NCI-H69 (cell line): ENCODE results near the gene BCAM.
"Not testable (repeated sequence)": the region's sequence is repeated elsewhere in the genome, so short reads cannot be mapped to it uniquely, and the experiment has no call there.

Source experiments
- DNase-seq: peaks from one replicate; lab custom pipeline; 2025; lab: John Stamatoyannopoulos, UW

BCAM gene

DNA sequence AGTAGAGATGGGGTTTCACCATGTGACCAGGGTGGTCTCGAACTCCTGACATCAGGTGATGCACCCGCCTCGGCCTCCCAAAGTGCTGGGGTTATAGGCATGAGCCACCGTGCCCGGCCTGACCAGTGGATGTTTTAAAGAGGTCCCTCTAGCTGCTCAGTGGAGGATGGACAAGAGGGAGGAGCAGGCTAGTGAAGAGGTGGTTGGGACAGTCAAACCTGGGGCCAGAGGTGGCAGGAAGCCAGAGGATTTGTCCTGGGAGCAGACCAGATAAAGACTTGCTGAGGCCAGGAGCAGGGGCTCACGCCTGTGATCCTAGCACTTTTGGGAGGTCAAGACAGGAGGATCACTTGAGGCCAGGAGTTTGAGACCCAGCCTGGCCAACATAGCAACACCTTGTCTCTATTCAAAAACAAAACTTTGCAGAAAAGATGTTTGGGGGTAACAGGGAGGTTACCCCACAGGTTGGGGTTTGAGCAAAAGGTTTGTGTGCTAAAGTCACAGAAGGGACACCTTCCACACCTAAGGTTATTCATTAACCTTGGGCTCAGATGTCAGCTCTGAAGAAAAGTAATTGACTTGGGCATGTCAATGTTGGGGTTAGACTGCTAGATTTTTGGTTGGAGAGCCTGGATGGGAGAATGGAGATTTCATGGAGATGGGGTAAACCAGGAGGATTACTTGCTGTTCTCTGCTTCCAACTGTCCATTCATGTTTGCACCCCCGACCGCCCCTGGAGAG is 9.0 kb downstream of the BCAM start:
- DNase-seq: no peak

DNA sequence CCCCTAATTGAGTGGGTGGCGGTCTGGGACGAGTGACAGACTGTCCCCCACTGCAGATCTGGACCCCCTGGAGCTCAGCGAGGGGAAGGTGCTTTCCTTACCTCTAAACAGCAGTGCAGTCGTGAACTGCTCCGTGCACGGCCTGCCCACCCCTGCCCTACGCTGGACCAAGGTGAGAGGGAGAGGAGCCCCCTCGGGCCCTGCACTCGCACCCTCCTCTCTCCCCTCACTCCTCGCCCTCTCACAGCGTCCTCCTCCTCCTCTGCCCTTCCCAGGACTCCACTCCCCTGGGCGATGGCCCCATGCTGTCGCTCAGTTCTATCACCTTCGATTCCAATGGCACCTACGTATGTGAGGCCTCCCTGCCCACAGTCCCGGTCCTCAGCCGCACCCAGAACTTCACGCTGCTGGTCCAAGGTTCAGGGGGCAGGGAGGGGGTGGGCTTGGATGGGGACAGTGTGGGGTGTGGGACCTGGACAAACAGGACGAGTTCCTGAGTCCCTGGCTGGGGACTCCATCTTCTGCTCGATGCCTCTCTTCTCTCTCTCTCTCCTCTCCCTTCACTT is 9.6 kb downstream of the BCAM start:
- no peak for DNase-seq

DNA sequence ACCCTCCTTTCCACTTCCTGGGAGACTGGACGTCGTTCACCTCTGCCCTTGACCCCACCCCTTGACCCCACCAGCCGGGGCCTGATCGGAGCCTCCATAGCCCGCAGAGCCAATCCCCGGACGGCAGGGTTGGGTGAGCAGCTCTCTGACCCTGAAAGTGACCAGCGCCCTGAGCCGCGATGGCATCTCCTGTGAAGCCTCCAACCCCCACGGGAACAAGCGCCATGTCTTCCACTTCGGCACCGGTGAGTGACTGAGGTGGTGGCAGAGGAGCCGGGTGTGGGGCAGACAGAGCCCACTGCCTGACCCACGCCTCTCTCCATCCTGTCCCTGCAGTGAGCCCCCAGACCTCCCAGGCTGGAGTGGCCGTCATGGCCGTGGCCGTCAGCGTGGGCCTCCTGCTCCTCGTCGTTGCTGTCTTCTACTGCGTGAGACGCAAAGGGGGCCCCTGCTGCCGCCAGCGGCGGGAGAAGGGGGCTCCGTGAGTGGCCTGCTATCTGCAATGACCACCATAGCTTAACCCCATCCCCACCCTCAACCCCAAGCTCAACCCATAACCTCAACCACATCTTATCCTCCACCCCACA is 10.4 kb downstream of the BCAM start:
- DNase-seq: no peak

DNA sequence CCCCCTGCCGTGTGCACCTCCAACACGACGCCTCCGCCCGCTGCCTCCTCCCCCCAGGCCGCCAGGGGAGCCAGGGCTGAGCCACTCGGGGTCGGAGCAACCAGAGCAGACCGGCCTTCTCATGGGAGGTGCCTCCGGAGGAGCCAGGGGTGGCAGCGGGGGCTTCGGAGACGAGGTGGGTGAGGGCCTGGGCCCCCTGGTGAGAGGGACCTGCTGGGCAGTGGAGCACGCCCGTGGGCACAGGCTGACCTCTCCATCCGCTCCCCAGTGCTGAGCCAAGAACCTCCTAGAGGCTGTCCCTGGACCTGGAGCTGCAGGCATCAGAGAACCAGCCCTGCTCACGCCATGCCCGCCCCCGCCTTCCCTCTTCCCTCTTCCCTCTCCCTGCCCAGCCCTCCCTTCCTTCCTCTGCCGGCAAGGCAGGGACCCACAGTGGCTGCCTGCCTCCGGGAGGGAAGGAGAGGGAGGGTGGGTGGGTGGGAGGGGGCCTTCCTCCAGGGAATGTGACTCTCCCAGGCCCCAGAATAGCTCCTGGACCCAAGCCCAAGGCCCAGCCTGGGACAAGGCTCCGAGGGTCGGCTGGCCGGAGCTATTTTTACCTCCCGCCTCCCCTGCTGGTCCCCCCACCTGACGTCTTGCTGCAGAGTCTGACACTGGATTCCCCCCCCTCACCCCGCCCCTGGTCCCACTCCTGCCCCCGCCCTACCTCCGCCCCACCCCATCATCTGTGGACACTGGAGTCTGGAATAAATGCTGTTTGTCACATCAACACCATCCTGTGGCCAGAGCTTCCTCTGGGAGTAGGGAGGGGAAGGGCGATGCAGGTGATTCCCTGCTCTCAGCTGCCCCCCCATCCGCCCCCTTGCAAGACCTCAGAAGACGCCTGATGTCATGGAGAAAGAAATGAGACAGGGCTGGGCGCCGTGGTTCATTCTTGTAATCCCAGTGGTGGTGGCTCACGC is 12.0 kb downstream of the BCAM start:
- DNase-seq: no peak

DNA sequence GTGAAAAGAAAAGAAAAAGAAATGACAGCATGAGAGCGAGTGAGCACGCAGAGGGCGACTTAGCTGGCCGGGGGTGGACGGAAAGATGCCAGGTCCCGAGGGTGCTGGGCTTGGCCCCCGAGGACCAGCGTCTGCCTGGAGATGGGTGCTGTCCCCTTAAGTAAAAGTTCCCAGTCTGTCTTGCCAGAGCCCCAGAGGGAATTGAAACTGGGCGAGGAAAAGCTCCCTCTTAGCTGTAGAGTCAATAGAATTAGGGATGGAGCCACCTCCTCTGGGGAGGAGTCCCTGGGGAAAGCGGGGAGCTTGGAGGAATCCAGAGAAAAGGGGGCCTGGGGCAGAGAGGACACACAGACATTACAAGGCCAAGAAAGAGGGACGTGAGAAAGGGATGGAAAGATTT is 13.3 kb downstream of the BCAM start:
- DNase-seq: no peak

DNA sequence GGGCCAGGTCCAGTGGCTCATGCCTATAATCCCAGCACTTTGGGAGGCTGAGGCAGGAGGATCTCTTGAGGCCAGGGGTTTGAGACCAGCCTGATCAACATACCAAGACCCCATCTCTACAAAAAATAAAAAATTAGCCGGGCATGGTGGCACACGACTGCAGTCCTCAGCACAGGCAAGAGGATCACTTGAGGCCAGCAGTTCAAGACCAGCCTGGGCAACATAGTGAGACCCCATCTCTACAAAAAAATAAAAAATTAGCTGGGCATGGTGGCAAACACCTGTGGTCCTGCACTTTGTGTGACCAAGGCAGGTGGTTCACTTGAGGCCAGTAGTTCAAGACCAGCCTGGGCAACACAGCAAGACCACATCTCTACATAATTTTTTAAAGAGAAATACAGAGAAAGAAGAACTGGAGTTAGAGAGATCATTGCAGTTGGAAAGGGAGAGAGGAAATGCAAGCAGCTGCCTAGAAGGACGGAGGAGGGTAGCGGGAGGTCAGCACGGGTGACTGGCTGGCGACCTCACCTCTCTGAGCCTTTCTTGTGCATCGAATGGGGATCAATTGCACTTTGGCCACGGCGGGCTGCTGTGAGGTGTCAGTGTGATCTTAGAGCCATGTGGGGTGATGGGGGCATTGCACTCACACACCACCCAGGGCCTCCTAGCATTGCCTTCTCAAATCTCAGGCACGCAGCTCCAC is 13.9 kb downstream of the BCAM start:
- no peak for DNase-seq

DNA sequence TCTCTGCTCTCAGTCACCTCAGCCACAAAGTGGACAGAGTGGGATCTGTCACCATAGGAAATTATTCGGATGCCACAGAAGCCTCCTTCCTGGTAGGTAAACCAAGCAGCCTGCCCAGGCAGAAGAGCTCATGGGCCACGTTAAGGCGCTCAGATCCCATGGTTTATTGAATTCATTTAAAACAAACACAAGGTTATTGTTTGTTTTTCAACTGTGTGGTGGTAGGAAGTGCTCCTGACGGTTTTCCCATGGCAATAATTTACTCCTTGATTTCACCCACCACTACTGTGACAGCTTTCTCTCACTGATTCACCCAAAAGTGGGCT is 14.4 kb downstream of the BCAM start:
- no peak for DNase-seq

DNA sequence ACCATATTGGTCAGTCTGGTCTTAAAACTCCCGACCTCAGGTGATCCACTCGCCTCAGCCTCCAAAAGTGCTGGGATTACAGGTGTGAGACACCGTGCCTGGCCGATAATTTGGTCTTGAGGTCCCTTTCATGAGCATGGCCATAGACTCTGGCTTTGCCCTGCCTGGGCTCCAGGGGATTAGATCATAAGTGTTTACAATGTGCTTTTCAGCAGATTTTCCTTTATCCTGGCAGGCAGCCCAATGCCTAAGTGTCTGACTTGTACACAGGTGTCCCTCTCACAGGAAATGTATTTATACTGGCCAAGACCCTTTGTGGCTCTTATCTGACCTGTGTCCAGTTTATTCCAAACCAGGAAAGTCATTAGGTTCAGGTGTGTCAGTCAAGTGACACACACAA is 15.9 kb downstream of the BCAM start:
- DNase-seq: peak; percentile 80

DNA sequence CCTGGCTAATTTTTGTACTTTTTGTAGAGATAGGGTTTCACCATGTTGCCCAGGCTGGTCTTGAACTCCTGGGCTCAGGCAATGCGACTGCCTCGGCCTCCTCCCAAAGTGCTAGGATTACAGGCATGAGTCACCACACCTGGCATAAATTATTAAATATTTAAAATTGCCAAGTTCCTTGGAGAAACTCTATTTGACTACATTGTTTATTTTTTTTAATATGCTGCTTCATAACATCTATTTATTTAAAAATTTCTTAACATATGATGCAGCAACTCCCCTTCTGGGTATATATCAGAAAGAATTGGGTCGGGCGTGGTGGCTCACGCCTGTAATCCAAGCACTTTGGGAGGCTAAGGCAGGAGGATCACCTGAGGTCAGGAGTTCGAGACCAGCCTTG is 24.0 kb downstream of the BCAM start:
- not testable (repeated sequence) for DNase-seq

DNA sequence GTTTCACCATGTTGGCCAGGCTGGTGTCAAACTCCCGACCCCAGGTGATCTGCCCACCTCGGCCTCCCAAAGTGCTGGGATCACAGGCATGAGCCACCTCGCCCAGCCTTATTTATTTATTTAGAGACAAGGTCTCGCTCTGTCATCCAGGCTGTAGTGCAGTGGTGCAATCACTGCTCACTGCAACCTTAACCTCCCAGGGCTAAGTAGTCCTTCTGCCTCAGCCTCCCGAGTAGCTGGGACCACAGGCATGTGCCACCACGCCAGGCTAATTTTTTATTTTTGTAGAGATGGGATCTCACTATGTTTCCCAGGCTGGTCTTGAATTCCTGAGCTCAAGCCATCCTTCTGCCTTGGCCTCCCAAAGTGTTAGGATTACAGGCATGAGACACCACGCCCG is 25.5 kb downstream of the BCAM start:
- not testable (repeated sequence) for DNase-seq

DNA sequence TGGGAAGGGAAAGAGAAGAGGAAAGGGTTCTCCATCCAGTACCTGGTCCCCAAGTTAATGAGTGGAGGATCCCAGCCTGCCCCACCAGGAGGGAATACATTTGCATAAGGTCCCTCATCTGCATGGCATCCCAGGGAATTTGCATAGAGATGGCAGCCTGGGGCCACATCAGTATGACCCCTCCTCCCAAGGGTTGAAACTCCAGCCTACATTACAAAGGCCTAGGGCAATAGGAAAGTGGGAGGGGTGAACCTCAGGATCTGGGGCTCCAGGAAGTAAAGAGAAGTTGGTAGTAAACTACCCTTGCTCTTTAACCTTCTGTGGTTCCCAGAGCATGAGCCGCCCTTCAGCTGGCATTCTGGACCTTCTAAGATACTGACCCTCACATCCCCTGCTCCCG is 30.4 kb downstream of the BCAM start:
- DNase-seq: no peak

DNA sequence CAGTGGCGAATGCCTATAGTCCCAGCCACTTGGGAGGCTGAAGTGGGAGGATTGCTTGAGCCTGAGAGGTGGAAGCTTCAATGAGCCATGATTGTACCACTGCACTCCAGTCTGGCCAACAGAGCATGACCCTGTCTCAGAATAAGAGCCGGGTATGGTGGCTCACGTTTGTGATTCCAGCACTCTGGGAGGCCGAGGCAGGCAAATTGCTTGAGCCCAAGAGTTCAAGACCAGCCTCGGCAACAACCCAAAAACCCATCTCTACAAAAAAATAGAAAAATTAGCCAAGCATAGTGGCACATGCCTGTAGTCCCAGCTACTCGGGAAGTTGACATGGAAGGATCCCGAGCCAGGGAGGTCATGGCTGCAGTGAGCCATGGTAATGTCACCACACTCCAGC is 31.9 kb downstream of the BCAM start:
- no peak for DNase-seq

DNA sequence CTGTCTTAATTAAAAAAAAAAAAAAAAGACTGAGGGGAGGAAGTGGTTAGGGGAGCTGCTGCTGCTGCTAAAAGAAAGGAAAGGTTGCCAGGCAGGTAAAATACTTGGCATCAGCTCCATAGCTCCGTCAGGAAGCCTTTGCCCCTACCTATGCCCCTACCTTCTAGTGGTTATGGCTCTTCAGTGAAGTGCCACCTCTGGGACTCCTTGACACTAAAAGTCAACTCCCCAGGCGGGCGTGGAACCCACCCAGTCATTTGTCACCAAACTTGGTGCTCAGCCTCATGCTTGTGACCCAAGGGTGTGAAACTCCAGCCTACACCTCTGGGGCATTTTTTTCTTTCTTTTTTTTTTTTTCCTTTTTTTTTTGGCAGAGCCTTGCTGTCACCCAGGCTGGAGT is 32.3 kb downstream of the BCAM start:
- no peak for DNase-seq

DNA sequence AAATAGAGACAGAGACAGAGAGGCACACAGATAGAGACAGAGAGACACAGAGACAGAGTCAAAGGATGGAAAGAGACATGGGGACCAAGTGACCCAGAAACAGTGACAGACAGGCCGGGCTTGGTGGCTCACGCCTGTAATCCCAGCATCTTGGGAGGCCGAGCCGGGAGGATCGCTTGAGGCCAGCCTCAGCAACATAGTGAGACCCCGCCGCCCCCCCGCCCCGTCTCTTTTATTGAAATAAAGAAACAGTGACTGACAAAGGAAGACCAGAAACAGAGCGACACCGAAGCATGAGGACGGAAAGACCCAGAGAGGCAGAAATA is 36.3 kb downstream of the BCAM start:
- no peak for DNase-seq

DNA sequence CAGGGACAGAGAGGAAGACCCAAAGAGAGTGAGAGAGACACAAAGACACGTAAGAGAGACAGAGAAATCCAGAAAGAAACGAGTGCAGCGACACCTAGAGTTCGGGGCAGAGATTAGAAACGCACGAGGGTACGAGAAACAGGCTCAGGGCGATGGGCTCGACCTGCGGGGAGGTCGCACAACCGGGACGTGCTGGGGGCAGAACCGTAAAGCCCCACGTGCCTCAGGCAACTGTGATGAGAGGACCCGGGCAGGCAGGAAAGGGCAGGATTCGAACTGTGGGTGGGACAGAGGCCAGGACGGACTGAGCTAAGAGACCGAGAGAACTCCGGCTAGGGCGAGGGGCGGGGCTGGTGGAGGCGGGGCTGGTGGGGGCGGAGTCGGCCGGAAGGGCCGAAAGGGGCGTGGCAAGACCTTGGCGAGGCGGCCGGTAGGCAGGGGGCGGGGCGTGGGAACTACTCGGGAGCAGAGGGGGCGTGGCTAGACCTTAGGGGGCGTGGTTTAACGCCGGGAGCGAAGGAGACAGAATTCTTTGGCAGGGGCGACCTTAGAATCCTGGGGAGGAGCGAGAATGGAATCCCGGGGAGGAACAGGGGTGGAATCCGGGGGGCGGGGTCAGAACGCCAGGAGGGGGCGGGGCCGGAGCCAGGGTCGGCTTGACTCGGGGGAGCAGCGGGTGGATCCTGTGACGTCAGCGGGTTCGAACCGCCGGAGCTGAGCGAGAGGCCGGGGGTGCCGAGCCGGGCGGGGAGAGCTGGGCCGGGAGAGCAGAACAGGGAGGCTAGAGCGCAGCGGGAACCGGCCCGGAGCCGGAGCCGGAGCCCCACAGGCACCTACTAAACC is 36.9 kb downstream of the BCAM start, which contains the start of gene NECTIN2:
TSS of gene NECTIN2 (plus strand) at position 686 of the 843 bp plus-strand sequence. CDS start 229 bp downstream, outside the sequence.
- peak; percentile 96 for DNase-seq

DNA sequence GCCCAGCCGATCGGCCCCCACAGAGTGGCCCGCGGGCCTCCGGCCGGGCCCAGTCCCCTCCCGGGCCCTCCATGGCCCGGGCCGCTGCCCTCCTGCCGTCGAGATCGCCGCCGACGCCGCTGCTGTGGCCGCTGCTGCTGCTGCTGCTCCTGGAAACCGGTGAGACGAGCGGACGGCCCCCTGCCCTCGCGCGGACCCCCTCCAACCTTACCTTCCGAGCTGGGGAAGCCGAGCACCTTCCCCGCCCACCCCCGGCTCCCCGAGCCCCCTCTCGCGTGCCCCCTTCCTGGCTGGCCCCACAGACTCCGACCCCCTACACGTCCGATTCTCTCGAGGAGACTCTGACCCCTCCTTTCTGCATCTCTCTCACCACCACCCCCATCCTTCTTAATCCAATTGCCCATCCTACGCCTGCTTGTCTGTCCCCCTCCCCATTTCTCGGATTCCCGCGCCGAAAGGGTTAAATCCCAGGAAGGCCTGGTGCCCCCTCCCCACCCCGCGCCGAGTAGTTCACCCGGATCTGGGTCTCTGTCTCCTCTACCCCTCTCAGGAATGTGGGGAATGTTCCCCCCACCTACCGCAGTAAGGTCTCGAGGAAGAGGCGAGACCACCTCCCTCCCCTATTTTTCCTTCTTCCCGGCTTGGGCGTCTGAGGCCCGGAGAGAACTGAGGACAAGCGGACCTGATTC is 37.7 kb downstream of the BCAM start:
- DNase-seq: peak; percentile 58

DNA sequence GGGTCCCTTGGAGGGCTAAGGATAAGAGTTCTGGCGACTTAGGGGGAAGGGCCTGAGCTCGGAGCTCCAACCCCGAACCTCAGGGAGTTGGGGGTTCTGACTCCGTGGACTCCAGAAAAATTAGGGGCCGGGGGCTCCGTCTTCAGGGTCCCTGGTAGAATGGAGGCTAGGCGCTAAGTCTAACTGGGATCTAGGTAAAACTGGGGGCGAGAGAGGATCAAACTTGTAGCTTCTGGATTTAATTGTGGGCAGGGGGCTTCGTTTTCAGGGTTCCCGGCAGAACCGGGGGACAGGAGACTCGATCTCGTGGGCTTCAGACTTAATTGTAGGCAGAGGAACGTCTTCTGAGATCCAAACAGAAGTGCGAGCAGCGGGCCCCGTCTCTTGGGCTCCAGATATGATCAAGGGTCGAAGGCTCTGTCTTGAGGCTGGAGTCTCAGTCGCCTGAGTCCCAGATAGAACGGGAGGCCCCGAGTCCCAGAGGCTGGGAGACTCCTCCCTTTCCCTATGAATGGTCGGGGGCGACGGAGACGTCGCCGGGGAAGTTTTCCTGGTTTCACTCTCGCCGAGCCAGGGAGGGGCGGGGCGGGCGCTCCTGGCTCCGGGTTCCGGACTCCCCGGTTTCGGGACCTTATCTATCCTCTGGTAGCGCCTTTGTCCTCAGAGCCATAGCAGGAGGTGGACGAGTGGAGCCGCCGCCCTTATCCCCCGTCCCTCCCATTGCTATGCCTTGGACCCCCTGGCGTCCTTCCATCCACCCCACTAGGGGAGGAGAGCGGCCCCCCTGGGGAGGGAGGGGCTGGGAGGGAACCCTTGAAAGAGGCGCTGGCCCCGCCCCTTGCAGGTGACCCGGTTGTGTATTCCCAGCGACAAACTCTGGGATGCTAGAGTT is 38.5 kb downstream of the BCAM start:
- peak; percentile 76 for DNase-seq

DNA sequence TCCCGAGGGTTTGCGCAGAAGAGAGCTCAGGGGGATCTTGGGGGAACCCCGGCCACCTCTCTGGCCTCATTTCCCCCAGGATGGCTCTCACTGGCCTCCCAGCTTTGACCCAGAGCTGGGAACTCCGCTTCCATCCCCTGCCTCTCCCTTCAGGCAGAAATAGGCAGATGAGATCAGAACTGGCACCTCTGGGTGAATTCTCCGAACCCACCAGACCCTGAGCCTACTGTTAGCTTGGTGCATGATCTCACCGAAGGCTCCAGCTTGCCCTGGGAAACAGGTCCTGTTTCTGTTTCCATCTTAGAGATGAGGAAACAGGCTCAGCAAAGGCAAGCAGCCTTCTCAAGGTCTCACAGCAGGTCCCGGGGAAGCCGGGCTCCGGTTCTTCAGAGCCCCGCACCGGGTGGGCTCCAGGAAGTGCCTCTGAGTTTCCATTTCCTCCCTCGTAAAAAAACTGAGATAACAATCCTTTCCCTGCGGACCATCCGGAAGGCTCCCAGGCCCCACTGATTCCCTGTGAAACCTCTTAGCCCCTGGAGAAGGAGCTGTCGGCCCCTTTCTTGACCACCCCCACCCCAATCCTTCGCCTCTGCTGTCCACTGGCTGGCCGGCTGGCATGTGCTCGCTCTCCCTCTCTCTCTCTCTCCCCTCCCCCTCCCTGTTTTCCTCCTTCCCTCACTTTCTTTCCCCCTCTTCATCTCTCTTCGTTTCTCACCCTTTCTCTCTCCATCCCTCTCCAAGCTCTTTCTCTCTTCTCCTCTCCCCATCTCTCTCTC is 39.3 kb downstream of the BCAM start:
- peak; percentile 65 for DNase-seq
